ENCODE data around the gene ARHGAP23.
"Not testable (repeated sequence)": the region's sequence is repeated elsewhere in the genome, so short reads cannot be mapped to it uniquely, and the experiment has no call there.

The ARHGAP23 gene

GRCh38 chr17:38512473-38513058 lies 84.3 kb downstream of the ARHGAP23 start:
- no peak for DNase-seq (ENCODE audit: low spot score)

GRCh38 chr17:38526526-38526925 lies 98.3 kb downstream of the ARHGAP23 start:
- not testable (repeated sequence) for DNase-seq (ENCODE audit: low spot score)

- not testable (repeated sequence) for DNase-seq (ENCODE audit: low spot score)
Measured at GRCh38 chr17:38528141-38528540, 99.9 kb downstream of the ARHGAP23 start.

GRCh38 chr17:38530856-38531255 lies 102.6 kb downstream of the ARHGAP23 start:
- DNase-seq (ENCODE audit: low spot score): not testable (repeated sequence)

GRCh38 chr17:38531761-38532160 lies 103.5 kb downstream of the ARHGAP23 start:
- not testable (repeated sequence) for DNase-seq (ENCODE audit: low spot score)

- no peak for DNase-seq (ENCODE audit: low spot score)
Measured at GRCh38 chr17:38532451-38532850, 104.2 kb downstream of the ARHGAP23 start.

GRCh38 chr17:38533241-38533640 lies 105.0 kb downstream of the ARHGAP23 start:
- no peak for DNase-seq (ENCODE audit: low spot score)

GRCh38 chr17:38533866-38534497 lies 105.7 kb downstream of the ARHGAP23 start:
- DNase-seq (ENCODE audit: low spot score): no peak

GRCh38 chr17:38534498-38534885 lies 106.2 kb downstream of the ARHGAP23 start:
- no peak for DNase-seq (ENCODE audit: low spot score)

GRCh38 chr17:38535886-38536285 lies 107.6 kb downstream of the ARHGAP23 start:
- no peak for DNase-seq (ENCODE audit: low spot score)

- DNase-seq (ENCODE audit: low spot score): no peak
Measured at GRCh38 chr17:38536661-38537060, 108.4 kb downstream of the ARHGAP23 start.

- no peak for DNase-seq (ENCODE audit: low spot score)
Measured at GRCh38 chr17:38538906-38539305, 110.6 kb downstream of the ARHGAP23 start.

- no peak for DNase-seq (ENCODE audit: low spot score)
Measured at GRCh38 chr17:38539386-38539785, 111.1 kb downstream of the ARHGAP23 start.

- DNase-seq (ENCODE audit: low spot score): no peak
Measured at GRCh38 chr17:38540514-38541045, 112.3 kb downstream of the ARHGAP23 start.

GRCh38 chr17:38541281-38541680 lies 113.0 kb downstream of the ARHGAP23 start:
- DNase-seq (ENCODE audit: low spot score): no peak

- no peak for DNase-seq (ENCODE audit: low spot score)
Measured at GRCh38 chr17:38542286-38542685, 114.0 kb downstream of the ARHGAP23 start.

- no peak for DNase-seq (ENCODE audit: low spot score)
Measured at GRCh38 chr17:38543403-38544174, 115.3 kb downstream of the ARHGAP23 start.

GRCh38 chr17:38544175-38544838 lies 116.0 kb downstream of the ARHGAP23 start:
- DNase-seq (ENCODE audit: low spot score): no peak

- DNase-seq (ENCODE audit: low spot score): no peak
Measured at GRCh38 chr17:38544839-38545209, 116.6 kb downstream of the ARHGAP23 start.

- DNase-seq (ENCODE audit: low spot score): no peak
Measured at GRCh38 chr17:38545531-38546225, 117.4 kb downstream of the ARHGAP23 start.

GRCh38 chr17:38546396-38546795 lies 118.1 kb downstream of the ARHGAP23 start:
- DNase-seq (ENCODE audit: low spot score): no peak

GRCh38 chr17:38547444-38547843 lies 119.2 kb downstream of the ARHGAP23 start:
- no peak for DNase-seq (ENCODE audit: low spot score)
